ENCODE measurements around the gene SLC4A1.

Gene SLC4A1

DNA sequence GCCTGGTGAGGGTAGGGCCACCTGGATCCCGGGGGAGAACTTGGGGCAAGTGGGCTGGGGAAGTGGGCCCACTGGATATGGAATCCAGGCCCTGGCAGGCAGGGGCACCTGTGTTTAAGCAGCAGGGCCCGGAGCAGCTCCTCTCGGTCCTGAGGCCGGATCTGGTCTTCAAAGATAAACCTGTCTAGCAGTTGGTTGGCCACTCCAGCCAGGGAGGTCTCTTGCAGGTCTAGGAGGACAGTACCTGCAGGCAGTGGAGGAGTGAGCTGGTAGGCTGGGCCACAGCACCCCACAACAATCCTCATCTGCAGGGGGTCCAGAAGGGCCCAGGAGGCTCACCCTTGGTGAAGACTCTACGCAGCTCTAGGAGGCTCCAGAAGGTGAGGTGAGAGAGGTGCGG lies 7.6 kb downstream of the SLC4A1 start:
- Histone ChIP-seq H3K4me1 (ENCODE audit: insufficient read depth, low read length) (no peaks in the 10 kb centered on the region), H3K36me3 (ENCODE audit: insufficient read depth, low read length) (no peaks in the 10 kb centered on the region), H2AFZ (ENCODE audit: low read depth, low read length) (no peak overlapping the region), H3K4me3 (ENCODE audit: low read length) (no peak overlapping the region), H3K9me3 (ENCODE audit: low read length) (no peaks in the 10 kb centered on the region), H3K27me3 (ENCODE audit: insufficient read depth, low read length) (peaks cover 34% of the 10 kb centered on the region)

DNA sequence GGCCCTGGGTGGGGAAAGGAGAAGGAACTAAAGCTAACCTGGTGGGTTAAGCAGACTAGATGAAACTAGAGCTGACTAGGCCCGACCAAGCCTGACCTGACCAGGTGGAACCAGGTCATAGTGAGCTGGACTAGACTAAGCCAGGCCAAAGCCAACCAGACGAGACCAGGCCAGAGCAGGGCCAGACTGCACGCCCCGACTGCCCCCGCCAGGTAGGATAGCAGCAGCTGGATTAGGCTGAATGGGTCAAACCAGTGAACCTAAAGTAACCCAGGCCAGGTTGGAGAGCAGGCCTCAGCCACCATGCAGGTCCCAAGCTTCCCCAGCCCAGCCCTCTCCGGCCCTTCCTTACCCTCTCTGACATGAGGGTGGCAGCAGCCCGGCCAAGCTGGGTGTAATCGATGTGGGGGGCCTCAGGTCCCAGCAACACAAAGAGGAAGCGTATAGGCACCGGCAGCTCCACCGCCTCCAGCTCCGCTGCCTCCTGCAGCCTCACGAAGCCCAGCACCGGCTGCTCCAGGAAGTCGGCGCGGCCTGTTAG lies 9.1 kb downstream of the SLC4A1 start:
- Histone ChIP-seq H3K36me3 (ENCODE audit: insufficient read depth, low read length) (no peaks in the 10 kb centered on the region), H3K27me3 (ENCODE audit: insufficient read depth, low read length) (peaks cover 36% of the 10 kb centered on the region), H2AFZ (ENCODE audit: low read depth, low read length) (no peak overlapping the region), H3K9me3 (ENCODE audit: low read length) (no peaks in the 10 kb centered on the region), H3K4me1 (ENCODE audit: insufficient read depth, low read length) (no peaks in the 10 kb centered on the region), H3K4me3 (ENCODE audit: low read length) (no peak overlapping the region)

DNA sequence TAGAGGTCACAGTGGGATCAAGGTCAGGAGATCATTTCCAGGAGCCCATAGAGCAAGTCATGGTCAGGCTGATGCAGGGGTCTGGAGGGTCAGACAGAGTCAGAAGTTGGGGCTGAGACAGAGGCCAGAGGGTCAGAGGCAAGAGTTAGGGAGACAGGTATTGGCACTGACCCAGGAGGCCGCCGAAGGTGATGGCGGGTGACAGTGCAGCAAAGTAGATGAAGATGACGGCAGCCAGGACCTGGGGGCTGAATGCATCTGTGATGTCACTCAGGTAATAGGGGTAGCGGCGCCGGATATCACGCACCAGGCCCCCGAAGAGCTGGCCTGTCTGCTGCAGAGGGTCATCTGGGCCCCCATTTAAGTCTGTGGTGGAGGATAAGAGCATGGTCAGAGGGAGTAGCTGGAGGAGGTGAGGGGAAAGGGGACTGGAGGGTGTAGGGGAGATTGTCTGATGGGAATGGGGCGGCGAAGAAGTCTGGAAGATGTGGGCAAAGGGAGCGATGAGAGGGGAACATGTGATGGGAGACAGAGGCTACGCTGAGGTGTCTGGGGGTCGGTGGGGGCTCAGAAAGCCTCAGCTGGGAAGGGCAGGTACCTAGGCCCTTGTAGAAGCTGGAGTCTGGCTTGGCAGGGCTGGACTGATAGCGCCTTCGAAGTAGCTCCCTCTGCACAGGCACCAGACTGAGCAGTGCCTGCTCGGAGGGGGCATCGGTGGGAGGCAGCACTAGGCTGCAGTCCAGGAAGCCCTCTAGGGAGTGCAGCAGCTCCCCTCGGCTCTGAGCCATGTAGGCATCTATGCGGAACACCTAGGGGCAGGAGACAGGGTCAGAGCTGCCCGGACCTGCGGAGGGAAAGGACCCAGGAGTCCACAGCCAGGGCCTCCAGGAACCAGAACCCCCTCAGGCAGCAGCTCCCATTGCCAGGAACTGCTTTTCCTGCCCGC lies 9.8 kb downstream of the SLC4A1 start:
- Histone ChIP-seq H2AFZ (ENCODE audit: low read depth, low read length) (no peak overlapping the region), H3K4me3 (ENCODE audit: low read length) (no peak overlapping the region), H3K36me3 (ENCODE audit: insufficient read depth, low read length) (no peaks in the 10 kb centered on the region), H3K4me1 (ENCODE audit: insufficient read depth, low read length) (no peaks in the 10 kb centered on the region), H3K27me3 (ENCODE audit: insufficient read depth, low read length) (peaks cover 37% of the 10 kb centered on the region), H3K9me3 (ENCODE audit: low read length) (no peaks in the 10 kb centered on the region)

- Histone ChIP-seq H2AFZ (ENCODE audit: low read depth, low read length) (no peak overlapping the region), H3K27me3 (ENCODE audit: insufficient read depth, low read length) (peaks cover 31% of the 10 kb centered on the region), H3K9me3 (ENCODE audit: low read length) (no peaks in the 10 kb centered on the region), H3K4me1 (ENCODE audit: insufficient read depth, low read length) (no peaks in the 10 kb centered on the region), H3K4me3 (ENCODE audit: low read length) (no peak overlapping the region), H3K36me3 (ENCODE audit: insufficient read depth, low read length) (no peaks in the 10 kb centered on the region)
These were observed 11.3 kb downstream of the SLC4A1 start for GRCh38 chr17:44256671-44257070.

- Histone ChIP-seq H2AFZ (ENCODE audit: low read depth, low read length) (no peak overlapping the region), H3K27me3 (ENCODE audit: insufficient read depth, low read length) (peaks cover 25% of the 10 kb centered on the region), H3K4me1 (ENCODE audit: insufficient read depth, low read length) (no peaks in the 10 kb centered on the region), H3K9me3 (ENCODE audit: low read length) (no peaks in the 10 kb centered on the region), H3K36me3 (ENCODE audit: insufficient read depth, low read length) (no peaks in the 10 kb centered on the region), H3K4me3 (ENCODE audit: low read length) (no peak overlapping the region)
These were observed 12.0 kb downstream of the SLC4A1 start for GRCh38 chr17:44255915-44256314.

DNA sequence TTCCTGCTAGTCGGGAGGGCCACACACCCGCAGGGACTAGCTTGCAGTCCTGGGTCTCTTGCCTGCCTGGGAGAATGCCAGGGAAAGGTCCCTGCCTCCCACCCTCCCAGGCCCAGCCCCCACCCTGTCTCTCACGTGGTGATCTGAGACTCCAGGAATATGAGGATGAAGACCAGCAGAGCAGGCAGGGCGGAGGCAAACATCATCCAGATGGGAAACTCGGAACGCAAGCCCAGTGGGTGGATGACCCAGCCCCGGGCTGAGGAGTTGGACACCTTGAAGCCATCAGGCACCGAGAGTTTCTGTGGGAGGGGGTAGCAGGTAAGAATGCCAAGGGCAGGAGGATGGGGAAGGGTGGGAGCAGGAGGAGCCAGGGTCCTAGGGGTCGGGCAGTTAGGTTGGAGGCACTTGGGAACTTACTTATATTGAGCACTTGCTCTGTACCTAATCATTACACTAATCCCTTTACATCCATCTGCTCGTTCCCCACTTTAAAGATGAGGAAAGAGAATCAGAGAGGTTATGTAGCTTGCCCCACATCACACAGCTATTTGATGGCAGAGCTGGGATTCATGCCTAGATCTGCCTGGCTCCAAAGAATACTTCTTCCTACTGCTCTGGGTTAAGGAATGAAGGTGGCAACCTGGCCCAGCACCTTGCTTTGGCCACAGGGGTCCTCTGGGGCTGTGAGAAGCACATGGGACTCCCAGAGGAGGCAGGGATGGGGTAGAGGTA lies 13.4 kb downstream of the SLC4A1 start:
- no peaks in the 10 kb centered on the region for H3K4me1 ChIP-seq (ENCODE audit: insufficient read depth, low read length)
- no peak overlapping the region for H3K4me3 ChIP-seq (ENCODE audit: low read length)
- H2AFZ ChIP-seq (ENCODE audit: low read depth, low read length), result no peak overlapping the region
- H3K27me3 ChIP-seq (ENCODE audit: insufficient read depth, low read length), result peaks cover 21% of the 10 kb centered on the region
- H3K9me3 ChIP-seq (ENCODE audit: low read length), result no peaks in the 10 kb centered on the region
- no peaks in the 10 kb centered on the region for H3K36me3 ChIP-seq (ENCODE audit: insufficient read depth, low read length)

GRCh38 chr17:44253006-44253405 lies 14.9 kb downstream of the SLC4A1 start:
- Histone ChIP-seq H3K4me1 (ENCODE audit: insufficient read depth, low read length) (no peaks in the 10 kb centered on the region), H3K4me3 (ENCODE audit: low read length) (no peak overlapping the region), H2AFZ (ENCODE audit: low read depth, low read length) (no peak overlapping the region), H3K36me3 (ENCODE audit: insufficient read depth, low read length) (no peaks in the 10 kb centered on the region), H3K9me3 (ENCODE audit: low read length) (no peaks in the 10 kb centered on the region), H3K27me3 (ENCODE audit: insufficient read depth, low read length) (peaks cover 19% of the 10 kb centered on the region)

GRCh38 chr17:44251062-44251461 lies 16.9 kb downstream of the SLC4A1 start:
- Histone ChIP-seq H3K27me3 (ENCODE audit: insufficient read depth, low read length) (peaks cover 26% of the 10 kb centered on the region), H3K4me1 (ENCODE audit: insufficient read depth, low read length) (no peaks in the 10 kb centered on the region), H3K36me3 (ENCODE audit: insufficient read depth, low read length) (no peaks in the 10 kb centered on the region), H2AFZ (ENCODE audit: low read depth, low read length) (no peak overlapping the region), H3K9me3 (ENCODE audit: low read length) (no peaks in the 10 kb centered on the region), H3K4me3 (ENCODE audit: low read length) (no peak overlapping the region)

DNA sequence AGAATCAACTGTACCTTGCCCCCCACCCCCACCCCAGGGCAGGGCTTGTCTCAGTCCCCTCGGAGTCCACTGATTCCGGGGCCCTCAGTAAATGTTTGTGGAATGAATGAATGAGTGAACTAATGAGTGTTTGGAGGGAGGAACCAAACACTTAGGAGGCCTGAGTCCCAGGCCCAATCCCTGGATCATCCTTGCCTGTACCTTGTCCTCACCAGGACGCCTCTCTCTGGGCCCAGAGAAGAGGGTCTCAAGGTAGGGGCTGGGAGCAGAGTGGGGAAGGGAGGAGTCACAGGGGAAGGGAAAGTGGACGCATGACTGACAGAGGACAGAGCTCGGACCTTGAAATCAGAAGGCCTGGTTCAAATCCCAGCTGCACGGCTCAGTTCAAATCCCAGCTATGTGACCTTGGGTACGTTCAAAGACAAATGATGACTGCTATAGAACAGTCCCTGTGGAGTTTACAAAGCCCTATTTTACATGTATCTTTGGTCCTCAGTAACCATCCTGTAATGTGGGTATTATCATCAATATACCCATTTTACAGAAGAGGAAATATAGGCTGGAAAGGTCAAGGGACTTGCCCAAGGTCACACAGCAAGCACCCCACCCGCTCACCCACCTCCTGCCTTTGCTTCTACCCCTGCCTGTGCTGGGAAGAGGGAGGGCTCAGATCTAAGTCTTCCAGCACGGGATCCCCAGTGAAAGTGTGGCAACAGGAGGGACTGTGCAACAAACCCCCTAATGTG lies 18.3 kb downstream of the SLC4A1 start:
- no peaks in the 10 kb centered on the region for H3K9me3 ChIP-seq (ENCODE audit: low read length)
- no peaks in the 10 kb centered on the region for H3K36me3 ChIP-seq (ENCODE audit: insufficient read depth, low read length)
- no peaks in the 10 kb centered on the region for H3K4me1 ChIP-seq (ENCODE audit: insufficient read depth, low read length)
- no peak overlapping the region for H3K4me3 ChIP-seq (ENCODE audit: low read length)
- peaks cover 29% of the 10 kb centered on the region for H3K27me3 ChIP-seq (ENCODE audit: insufficient read depth, low read length)
- no peak overlapping the region for H2AFZ ChIP-seq (ENCODE audit: low read depth, low read length)

GRCh38 chr17:44247876-44248736 lies 19.8 kb downstream of the SLC4A1 start:
- no peaks in the 10 kb centered on the region for H3K4me1 ChIP-seq (ENCODE audit: insufficient read depth, low read length)

GRCh38 chr17:44247440-44247841 lies 20.5 kb downstream of the SLC4A1 start:
- no peaks in the 10 kb centered on the region for H3K4me1 ChIP-seq (ENCODE audit: insufficient read depth, low read length)
- H3K9me3 ChIP-seq (ENCODE audit: low read length), result no peaks in the 10 kb centered on the region
- no peak overlapping the region for H2AFZ ChIP-seq (ENCODE audit: low read depth, low read length)
- H3K4me3 ChIP-seq (ENCODE audit: low read length), result no peak overlapping the region
- no peaks in the 10 kb centered on the region for H3K36me3 ChIP-seq (ENCODE audit: insufficient read depth, low read length)
- H3K27me3 ChIP-seq (ENCODE audit: insufficient read depth, low read length), result peaks cover 26% of the 10 kb centered on the region

More at GRCh38 chr17:44247876-44248736, 19.8 kb downstream of the SLC4A1 start:
- Histone ChIP-seq H2AFZ (ENCODE audit: low read depth, low read length) (no peak overlapping the region), H3K36me3 (ENCODE audit: insufficient read depth, low read length) (no peaks in the 10 kb centered on the region), H3K9me3 (ENCODE audit: low read length) (no peaks in the 10 kb centered on the region), H3K4me3 (ENCODE audit: low read length) (no peak overlapping the region), H3K27me3 (ENCODE audit: insufficient read depth, low read length) (peaks cover 28% of the 10 kb centered on the region)

- Histone ChIP-seq H3K4me3 (ENCODE audit: low read length) (no peak overlapping the region), H3K9me3 (ENCODE audit: low read length) (no peaks in the 10 kb centered on the region), H3K36me3 (ENCODE audit: insufficient read depth, low read length) (no peaks in the 10 kb centered on the region), H2AFZ (ENCODE audit: low read depth, low read length) (no peak overlapping the region), H3K27me3 (ENCODE audit: insufficient read depth, low read length) (peaks cover 6% of the 10 kb centered on the region), H3K4me1 (ENCODE audit: insufficient read depth, low read length) (no peaks in the 10 kb centered on the region)
These were observed 26.8 kb downstream of the SLC4A1 start for GRCh38 chr17:44241106-44241624.
